ENCODE data around the gene TSEN2.
"Not testable (repeated sequence)": the region's sequence is repeated elsewhere in the genome, so short reads cannot be mapped to it uniquely, and the experiment has no call there.

TSEN2 gene

DNA sequence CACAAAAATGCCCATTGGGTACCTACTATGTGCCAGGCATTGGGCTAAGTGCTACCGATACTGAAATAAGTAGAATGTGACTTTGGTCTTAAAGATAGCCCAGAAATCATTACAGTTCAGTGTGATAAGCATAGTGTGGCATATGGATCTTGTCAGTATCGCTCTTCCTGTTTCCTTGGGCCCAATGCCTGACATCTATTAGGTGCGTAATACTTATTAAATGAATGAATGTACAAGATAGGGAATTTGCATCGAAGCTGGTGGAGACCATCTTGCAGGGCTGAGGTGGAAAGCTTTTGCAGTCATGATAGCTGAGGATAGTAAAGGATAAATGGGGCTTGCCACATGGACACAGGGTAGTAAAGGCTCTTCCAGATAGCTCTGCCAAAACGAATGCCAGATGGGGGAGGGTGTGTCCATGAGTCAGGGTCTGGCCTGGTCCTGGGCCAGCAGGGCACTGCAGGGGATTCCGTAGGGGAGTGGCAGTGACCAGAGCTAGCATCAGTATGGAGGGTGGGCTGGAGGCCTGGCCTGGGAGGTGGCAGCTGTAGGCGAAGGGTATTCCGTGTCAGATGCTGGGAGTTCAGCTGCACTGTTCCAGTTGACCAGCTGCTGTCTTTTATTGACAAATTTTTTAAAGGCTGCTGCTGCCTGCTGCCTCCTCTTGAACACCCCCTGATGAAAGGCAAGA is 23.5 kb downstream of the TSEN2 start:
- DNase-seq (ENCODE audit: low read depth) = no peak

DNA sequence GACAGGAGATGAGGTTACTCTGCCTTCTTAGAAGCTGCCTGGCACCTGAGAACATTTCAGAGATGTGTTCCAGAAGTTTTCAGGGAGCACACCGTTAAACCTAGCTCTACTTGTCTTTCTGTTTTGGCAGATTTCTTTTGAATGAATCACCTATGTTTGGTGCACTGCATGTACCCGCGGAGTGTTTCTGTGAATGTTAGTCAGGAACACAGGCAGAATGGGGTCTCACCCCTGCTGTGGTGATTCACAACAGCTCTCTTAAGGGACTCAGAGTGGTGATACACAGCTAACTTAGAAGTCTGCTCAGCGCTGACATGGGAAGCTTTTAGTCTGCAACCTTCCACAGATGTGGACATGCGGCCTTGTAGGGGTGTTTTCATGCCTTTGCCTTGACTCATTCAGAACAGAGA is 24.0 kb downstream of the TSEN2 start:
- no peak for DNase-seq (ENCODE audit: low read depth)

DNA sequence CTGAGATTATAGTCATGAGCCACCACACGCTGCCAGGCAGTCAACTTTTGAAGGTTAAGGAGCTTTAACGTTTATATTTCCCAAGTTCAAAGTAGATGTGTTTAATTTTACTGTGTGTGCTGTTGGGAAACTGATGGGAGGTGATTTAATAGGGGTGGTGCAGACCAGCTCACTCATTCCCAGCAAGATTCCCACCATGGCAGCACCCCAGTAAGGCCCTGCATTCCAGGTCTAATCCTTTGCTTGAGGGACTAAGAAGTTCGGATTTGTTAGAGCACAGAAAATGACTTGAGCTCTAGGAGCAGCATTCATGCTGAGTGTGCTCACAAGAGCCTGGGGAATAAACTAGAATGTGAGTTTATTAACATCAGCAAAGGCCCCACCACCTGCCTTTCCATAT is 25.2 kb downstream of the TSEN2 start:
- DNase-seq (ENCODE audit: low read depth) = no peak

DNA sequence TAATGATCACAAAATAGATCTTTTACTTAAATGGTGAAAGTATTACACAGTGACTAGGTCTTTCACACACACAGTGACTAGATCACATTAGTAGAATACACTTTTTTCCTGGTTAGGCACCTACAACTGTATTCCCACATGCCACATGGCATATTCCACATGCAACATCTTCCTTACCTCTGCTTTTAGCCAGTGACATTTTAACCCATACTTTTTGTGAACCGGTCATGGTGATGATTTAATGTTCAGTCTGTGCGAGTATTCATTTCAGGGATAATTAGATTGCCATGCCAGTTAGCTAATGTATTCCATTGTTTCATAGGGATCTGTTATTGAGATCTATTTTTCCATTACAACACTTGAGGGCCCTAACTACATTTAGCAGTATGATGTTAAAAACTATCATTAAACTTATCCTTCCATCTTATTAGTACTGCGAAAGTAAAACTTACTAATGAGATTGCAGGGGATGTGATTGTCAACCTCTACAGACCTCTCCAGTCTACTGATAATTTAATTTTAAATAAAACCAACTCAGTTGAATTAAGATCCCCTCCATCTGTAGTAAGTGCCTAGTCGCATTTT is 28.3 kb downstream of the TSEN2 start:
- DNase-seq (ENCODE audit: low read depth) = no peak

DNA sequence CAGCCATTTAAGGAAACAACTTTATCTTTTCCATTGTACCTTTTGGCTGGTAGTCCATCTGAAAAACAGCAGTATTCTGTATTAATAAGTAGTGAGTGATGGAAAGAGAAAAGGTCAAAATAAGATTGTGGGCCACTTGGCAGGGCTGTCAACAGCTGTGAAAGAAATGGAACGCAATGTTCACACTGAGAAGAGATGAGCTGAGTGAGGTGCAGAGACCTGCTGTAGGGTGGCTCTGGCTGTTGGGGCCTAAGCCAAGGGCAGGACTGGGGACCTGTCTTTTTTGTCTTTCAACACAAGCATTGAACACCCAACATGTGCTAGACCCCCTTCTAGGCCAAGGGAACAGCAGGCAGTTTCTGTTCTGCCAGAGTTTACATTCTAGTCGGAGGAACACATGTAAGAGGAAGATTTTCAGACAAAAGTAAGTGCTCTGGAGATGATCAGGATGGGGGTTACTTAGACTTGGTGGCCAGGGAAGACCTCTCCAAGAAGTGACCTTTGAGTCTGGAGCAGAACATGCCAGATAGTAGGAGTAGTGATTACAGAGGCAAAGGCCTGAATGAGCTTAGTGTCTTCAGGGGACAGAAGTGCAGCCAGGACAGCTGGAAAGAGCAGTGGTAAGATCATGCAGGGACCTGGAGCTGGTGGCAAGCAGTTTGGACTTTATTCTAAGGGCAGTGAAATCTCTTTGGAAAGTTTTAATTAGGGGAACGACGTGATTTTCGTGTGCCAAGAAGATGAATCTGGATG is 29.6 kb downstream of the TSEN2 start:
- no peak for DNase-seq (ENCODE audit: low read depth)

DNA sequence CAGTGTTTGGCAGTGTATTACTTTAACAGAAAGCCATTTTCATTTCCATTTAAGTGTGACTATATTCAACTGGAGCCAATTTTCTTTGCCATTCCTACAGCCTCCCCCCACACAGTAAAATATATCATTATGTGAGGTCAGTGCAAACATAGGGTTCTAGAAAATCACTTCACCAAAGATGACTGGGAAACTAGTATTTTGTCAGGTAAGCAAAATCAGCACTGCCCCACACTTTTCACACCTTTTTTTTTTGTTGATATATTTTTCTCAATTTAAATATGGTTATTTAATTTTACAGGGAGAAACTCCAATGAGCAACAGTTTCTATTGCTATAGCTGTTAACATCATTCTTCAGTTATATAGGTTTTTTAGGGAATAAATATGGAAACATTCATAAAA is 31.4 kb downstream of the TSEN2 start:
- DNase-seq (ENCODE audit: low read depth) = no peak

DNA sequence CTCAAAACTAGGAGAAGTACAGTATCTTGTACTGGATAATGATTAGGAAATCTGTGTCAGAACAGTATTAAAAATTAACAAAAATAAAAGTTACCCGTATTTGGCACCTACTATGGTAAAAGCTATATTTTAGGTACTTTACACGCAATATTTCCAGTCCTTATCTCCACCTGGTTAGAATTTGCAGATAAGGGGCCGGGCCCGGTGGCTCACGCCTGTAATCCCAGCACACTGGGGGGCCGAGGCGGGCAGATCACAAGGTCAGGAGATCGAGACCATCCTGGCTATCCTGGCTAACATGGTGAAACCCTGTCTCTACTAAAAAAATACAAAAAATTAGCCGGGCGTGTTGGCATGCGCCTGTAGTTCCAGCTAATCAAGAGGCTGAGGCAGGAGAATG is 32.6 kb downstream of the TSEN2 start:
- no peak for DNase-seq (ENCODE audit: low read depth)

DNA sequence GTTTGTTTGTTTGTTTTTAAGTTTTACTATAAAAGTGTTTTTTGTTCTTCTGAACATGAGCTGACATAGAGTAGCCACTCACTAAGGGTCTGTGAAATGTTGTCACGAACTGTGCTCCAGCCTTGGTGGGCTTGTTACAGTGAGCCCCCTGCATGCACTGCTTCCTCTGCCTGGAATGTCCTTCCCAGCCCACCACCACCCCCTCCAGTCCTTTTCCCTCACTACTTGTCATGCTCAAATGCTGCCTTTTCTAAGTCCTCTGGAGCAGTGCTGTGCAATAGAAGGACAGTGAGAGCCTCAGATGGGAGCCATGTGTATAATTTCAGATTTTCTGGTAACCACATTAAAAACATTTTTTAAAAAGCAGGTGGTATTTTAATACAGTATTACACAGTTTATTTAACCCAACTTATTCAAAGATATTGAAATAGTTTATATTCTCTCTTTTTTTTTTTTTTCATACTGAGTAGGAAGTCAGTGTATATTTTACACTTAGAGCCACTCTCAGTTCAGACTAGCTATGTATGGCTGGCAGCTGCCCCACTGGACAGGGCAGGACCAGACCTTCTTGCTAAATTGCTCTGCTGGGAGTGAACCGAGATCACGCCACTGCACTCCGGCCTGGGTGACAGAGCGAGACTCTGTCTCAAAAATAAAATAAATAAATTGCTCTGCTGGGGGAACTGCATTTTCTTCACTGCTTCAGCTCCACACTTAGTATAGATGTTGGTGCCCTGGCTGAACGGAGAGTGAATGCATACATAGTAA is 34.2 kb downstream of the TSEN2 start:
- DNase-seq (ENCODE audit: low read depth) = no peak

DNA sequence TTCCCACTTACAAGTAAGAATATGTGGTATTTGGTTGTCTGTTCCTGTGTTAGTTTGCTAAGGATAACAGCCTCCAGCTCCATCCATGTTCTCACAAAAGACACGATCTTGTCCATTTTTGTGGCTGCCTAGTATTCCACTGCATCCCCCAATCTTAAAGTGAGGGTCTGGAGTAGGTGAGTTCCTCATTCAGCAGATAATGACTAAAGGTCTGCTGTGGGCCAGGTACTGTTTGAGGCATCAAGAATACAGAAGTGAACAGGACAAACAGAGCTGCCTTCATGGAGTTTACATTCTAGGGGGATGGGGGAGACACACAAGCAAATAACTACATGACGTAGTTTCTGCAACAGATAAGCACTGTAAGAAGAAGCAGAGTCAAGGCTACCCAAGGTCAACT is 36.7 kb downstream of the TSEN2 start:
- no peak for DNase-seq (ENCODE audit: low read depth)

DNA sequence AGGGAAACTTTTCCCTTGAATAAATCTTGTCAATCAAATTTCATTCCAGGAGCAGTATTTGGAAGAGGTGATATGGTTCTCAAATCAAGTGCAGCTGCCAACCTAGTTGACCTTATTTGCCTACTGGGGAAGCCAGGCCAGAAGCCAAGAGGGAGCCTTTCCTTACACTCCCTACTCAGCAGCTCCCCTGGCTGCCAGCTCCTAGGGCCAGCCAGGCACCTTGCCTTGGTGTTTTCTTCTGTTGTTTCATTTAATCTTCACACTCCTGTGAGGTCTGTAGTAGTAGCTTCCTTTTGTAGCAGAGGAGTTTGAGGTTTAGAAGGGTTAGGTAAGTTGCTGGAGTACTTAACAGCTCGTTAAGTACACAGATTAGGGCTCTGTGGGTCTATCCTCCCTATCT is 38.4 kb downstream of the TSEN2 start:
- no peak for DNase-seq (ENCODE audit: low read depth)

DNA sequence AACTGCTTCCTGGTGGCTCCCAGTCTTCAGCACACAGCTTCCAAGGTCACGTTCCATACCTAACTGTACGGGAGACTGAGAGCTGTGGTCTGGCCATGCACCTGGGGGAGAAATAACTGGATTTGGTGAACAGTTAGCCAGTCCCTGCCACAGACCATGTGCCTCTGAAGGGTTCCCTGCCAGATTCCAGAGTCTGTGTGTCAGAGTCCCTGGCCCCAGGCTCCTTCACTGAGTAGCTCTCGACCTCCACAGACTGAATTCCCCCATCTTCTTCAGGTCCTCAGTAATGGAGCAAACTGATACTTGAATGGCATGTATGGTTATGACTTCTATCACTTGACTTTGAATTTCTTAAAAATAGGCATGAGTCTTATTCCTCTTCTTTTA is 43.5 kb downstream of the TSEN2 start:
- DNase-seq (ENCODE audit: low read depth) = no peak

DNA sequence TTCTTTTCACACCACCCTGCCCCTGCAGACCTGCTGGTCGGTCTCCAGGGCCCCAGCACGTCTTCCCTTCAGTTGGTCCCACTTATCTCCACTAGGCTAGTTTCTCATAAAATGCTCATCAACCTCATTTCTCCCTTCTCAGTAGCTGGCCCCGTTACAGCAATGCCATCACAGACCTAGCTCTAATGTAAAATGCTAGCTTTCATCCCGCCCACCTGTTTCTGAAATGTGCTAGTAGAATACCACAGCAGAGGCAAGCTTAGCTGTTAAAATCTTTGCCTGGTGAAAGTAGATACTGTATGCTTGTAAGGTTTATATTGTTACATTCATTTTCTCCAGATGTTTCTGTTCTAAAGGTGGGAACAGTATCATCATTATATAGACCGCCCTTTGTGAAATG is 47.9 kb downstream of the TSEN2 start:
- no peak for DNase-seq (ENCODE audit: low read depth)

DNA sequence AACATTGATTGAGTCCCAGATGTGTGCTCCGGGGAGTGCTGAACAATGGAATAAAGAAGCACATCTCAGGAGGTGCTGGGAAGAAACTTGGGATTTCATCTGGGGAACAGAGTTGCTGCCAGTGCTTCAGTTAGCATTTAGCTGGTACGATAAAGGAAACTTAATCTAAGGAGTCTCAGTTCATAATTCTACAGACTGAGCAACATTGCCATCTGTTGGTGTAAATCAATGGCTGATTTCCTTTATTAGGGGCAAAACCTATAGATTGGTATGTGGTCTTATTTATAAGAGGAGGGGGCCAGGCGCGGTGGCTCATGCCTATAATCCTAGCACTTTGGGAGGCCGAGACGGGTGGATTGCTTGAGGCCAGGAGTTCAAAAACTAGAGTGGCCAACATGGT is 52.1 kb downstream of the TSEN2 start:
- DNase-seq (ENCODE audit: low read depth) = no peak

DNA sequence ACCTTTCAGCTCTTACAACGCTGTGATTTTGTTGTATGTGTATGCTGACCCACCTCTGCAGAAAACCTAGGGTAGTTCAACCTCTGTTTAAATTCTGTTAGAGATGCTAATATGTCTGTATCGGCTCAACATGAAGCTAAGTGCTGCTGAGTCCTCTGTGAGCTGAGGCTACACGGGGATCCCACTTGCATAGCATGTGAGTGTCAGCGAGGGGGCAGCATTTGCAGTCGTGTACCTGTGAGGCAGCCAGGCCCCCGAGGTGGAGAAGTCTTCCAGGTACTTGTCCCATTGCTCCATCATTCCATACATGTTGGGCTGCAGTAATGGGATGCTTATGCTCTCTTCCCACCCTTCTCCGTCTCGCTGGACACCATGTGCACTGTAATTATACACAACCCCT is 57.3 kb downstream of the TSEN2 start:
- no peak for DNase-seq (ENCODE audit: low read depth)

DNA sequence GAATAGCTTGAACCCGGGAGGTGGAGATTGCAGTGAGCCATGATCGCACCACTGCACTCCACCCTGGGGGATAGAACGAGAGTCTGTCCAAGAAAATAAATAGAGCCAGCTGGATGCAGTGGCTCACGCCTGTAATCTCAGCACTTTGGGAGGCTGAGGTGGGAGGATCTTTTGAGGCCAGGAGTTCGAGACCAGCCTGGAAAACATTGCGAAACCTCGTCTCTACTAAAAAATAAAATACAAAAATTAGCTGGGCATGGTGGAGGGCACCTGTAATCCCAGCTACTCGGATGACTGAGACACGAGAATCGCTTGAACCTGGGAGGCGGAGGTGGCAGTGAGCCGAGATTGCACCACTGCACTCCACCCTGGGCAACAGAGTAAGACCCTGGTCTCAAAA is 59.2 kb downstream of the TSEN2 start:
- not testable (repeated sequence) for DNase-seq (ENCODE audit: low read depth)

DNA sequence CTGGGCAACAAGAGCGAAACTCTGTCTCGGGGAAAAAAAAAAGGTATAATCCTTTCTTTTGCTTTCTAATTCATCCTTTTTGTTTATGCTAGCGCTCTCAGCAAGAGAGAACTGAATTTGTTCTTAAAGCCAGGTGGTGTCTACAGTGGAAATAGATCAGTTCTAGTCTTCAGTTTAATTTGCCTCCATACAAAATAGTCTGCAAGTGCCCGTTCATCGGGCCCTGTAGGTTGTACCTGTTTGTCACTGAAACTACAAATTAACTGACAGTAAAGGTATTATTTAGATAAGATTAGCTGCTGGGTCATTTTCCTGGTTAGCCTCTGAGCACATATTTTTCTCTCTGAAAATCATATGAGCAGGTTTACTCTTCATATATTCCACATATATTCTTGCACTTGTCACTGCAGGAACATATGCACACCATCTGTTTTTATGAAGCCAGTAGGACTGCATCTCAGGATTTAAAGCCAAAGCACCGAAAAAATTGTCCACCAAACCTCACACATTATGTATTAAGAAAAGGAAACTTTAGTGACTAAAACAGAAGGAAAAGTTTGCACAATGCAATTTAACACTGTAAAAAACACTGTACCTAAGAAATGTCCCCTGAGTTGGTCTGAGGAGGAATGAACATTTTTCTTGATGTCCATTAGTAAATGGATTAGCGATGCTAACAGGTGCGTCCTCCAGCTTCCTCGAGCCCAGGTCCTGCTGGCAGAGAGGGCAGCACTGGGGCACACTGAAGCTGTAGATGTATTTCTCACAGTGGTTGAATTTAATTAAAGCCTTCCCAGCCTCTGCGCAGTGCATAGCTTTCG is 60.6 kb downstream of the TSEN2 start:
- no peak for DNase-seq (ENCODE audit: low read depth)

DNA sequence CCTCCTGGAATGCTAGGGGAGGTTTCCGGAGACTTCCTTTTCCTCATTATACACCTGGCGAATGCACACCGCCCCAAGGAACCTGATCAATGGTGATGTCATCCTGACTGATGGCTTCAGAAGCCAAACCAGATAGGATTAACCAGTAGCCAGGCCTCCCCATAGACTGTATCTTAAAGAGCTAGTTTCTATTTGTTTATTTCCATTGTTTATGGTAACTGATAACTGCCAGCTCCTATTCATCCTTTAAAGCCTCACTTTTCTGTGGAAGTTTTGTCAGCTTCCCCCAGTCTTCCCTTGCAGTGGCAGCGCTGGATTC is 61.2 kb downstream of the TSEN2 start, which contains the start of gene MKRN2OS:
Gene MKRN2OS (minus strand): TSS at position 27 of the 319 bp plus-strand sequence. CDS start 35 bp downstream, outside the sequence.
- no peak for DNase-seq (ENCODE audit: low read depth)

DNA sequence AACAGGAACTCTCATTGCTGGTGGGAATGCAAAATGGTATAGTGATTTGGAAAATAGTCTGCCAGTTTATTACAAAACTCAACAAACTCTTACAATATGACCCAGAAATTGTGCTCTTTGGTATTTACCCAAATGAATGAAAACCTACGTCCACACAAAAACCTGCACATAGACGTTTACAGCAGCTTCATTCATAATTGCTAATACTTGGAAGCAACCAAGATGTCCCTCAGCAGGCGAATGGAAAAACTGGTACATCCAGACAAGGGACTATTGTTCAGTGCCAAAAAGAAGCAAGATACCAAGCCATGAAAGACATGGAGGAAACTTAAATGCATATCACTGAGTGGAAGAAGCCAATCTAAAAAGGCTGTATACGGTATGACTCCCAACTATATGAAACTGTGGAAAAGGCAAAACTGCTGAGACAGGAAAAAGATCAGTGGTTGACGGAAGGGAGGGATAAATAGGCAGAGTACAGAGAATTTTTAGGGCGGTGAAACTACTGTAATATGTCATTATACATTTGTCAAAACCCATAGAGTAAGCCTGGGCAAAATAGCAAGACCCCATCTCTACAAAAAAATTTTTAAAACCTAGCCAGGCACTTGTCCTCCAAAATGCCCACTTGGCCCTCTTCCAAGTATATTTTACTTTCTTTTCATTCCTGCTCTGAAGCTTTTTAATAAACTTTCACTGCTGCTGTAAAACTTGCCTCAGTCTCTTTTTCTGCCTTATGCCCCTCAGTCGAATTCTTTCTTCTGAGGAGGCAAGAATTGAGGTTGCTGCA is 65.9 kb downstream of the TSEN2 start:
- no peak for DNase-seq (ENCODE audit: low read depth)

DNA sequence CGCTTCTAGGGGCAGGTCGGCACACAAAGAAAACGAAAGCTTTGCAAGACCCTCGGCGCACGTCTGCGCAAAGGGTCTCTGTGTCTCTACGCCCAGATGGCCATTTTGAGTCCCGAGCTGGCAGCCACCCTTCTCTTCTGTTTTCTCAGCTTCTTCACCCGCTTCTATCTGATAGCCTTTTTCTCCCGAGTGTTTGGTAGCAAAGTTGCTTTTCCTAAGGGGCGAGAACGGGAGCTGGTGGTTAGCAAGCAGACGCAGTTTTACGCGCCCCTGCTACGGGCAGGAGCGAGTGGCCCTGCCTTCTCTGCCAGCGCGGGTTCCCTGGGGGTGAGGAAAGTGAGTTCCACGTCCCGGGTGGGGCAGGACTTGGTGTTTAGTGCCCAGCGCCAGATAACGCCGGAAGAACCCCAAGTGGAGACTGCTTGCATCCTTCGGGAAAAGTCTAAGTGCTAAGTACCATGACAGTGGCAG is 69.7 kb downstream of the TSEN2 start:
- no peak for DNase-seq (ENCODE audit: low read depth)

DNA sequence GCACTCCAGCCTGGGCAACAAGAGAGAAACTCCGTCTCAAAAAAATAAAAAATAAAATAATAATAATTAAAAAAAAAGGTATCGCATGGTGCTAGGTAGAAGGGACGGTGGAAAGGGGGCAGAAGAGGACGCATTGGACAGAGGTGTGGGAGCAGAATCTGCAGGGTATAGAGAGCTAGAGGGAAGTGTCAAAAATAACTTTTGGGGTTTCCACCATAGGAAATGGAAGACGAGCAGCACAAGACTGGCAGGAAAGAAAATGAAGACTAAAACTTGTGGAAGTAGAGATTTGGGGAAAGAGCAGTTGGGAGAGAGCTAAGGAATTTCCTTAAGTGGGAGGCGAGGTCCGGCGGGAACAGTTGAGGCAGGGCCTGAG is 72.0 kb downstream of the TSEN2 start:
- DNase-seq (ENCODE audit: low read depth) = no peak
